GM19468 (cell line): Measurements from ENCODE around the gene DHRS3.
"Not testable (repeated sequence)": the region's sequence is repeated elsewhere in the genome, so short reads cannot be mapped to it uniquely, and the experiment has no call there.

Experiments
- ATAC-seq: cut with Tn5 transposase; IDR thresholded peaks from one replicate; pipeline ENCODE4 v1.9.1; 2021; ENCODE audit warnings: mild to moderate bottlenecking, moderate library complexity, moderate number of reproducible peaks; ENCODE audit not compliant: unreplicated experiment; ENCODE audit errors: extremely low read depth

Gene DHRS3

DNA sequence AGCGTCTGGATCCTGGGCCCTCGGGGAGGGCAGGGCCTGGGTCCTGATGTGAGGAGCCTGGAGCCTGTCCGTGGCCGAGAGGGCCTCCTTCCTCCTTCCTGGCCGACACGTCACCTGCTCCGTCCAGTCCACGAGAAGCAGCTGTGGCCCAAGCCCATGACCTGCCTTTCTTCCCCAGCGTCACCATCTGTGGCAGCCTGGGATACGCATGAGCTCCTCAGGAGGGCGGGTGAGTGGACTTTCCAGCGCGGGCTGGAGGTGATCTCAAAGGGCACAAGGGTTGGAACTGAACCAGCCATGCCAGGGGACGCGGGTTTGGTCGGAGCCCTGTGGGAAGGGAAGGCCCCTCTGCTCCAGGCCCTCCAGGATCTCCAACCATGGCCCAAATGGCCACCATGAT is 90.4 kb downstream of the DHRS3 start:
- ATAC-seq: no peak

DNA sequence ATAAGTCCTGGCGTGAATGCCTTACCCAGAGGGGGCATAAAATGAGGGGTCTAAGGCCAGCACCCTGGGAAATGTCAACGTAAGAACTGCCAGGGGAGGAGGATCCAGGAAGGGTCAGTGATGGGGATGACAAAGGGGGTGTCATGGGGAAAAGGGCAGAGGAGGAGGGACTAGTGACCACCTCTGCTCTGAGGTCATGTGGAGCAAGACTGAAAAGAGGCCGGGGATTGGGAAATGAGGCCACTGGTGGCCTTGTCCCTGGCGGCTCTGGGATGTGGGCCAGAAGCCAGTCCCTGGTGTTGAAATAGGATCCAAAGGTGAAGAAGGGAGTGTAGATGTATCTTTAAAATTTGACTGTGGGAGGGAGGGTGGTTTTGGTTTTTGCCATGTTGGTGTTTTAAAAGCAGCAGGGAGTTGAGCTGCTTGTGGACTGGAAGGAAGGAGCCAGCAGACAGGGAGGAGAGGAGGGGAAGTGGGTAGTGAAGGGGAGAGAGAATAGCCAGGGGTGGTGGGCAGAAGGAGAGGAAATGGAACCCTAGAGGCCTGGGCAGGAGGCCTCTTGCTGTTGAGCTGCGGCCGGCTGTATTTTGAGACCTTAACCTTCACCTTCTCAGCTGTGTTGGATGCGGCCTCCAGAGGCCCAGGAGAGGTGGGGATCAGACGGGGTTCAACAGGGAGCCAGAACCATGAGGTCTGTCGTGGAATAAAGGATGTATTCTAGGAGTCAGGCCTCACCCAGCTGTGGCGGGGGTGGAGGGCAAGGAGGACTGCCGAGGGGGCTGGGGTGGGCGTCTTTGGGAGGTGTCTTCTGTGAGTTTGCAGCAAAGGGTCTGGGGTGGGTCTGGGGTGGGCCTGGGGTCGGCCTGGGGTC is 92.5 kb downstream of the DHRS3 start:
- no peak for ATAC-seq

DNA sequence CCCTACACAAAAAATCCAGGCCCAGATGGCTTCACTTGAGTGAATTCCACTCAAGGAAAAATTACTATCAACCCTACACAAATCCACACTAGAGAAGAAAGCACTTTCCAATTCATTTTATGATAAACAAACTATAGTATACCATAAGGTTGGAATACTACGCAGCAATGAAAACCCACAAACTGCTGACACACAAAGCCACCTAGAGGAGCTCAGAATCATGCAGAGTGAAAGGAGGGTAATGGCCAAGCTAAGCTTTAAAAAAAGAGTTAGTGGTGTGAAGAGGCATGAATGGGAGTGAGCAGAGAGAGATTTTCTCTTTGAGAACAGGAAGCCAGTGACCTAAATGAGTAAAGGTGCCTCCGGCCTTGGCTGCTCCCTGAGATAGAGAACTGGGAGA is 93.7 kb downstream of the DHRS3 start:
- no peak for ATAC-seq

DNA sequence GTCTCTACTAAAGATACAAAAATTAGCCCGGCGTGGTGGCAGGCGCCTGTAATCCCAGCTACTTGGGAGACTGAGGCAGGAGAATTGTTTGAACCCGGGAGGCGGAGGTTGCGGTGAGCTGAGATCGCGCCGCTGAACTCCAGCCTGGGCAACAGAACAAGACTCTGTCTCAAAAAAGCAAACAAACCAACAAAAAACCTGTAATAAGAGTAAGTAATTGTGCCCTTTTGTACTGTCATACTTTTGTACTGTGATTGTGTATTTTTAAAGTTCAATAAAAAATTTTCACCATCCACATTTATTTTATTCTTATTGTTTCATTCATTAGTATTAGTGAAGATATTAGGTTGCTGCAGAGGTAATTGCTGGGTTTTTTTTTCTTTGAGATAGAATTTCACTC is 95.2 kb downstream of the DHRS3 start:
- ATAC-seq: not testable (repeated sequence)

DNA sequence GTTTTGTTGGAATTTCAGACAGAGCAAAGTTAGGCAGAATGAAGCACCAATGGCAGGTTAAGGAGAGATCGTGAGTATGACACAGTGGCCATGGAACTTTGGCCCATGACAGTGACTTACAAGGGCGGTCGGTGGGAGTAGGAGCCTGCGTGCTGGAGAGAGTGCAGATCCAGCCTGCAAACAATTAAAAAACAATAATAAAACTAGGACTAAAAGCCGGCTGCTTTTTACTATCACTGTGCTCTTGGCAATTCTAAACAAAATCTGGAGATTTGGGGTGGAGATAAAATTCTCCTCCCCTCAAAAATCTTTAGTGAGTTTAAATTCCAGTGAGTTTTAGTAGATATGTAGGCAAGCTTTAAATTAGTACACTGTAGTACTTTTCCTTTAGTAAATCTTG is 96.9 kb downstream of the DHRS3 start:
- no peak for ATAC-seq

DNA sequence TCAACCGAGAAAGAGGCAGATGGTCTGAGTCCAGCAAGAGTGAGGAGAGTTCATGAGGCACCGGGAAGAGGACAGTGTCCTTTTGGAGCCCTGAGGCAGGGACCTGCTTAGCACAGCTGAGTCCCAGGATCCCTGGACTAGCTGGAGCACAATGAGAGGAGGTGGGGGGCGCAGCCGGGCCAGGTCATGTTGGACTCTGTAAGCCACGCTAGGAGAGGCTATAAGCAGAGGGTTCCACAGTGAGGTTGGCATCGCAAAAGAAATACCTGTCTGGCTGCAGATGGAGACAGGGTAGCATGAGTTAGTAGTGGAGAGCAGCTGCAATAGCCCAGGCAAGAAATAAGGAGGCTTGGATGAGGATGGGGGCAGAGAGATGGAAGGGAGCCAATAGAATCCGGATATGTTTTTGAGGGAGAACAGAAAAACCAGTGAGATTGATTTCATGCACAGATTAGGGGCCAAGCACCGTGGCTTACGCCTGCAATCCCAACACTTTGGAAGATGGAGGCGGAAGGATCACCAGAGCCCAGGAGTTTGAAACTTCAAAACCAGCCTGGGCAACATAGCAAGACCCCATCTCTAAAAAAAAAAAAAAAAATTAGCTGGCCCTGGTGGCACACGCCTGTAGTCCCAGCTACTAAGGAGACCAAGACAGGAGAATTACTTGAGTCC is 98.2 kb downstream of the DHRS3 start:
- no peak for ATAC-seq

DNA sequence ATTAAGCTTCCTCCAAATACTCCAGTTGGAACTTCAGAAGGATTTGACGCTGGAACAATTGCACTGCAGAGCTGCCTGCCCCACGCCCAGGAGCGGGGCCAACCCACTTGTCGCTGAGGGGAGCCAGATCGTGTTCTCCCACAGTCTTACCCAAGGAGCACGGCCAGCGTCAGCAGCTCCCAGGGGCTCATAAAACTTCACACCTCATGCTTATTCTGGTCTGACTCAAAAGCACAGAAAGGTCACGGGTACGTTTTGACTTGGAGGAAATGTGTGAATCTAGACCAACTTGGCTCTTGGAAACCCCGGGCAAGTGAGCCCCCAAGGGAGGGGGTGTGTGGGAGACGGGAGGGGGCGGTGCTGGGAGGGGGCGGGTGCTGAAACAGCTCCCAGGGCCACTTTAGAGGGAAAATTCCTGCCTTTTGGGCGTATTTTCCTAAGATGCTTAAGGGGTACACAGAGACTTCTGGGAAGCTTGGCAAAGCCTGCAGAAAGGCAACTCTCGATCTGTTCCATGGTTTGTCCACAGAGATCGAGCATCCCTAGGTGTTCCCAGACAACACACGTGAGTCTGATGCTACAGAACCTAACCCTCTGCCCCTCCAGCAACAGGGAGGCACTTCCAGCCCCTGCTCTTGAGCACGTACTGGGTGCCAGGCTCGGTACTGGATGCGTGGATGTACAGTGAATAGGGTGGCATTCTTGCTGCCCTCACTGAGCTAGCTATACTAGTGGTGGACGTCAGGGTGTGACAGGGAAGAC is 98.9 kb downstream of the DHRS3 start:
- ATAC-seq: no peak
